ENCODE measurements around the gene MAD1L1. TPM values are rescaled to one million over a fixed set of nuclear protein-coding genes. Genes with fewer than 3 reads are reported as not detected.
A peak's percentile ranks its signal among the peaks of the same experiment; 100 is the strongest.

Gene MAD1L1
- polyA plus RNA-seq, 3 donors from 2014 or later: 85.0 to 166 (median 97.0) TPM

- Mint-ChIP-seq H3K27ac (no peak overlapping the region), H3K4me1 (peaks cover 52 to 60% of the 10 kb centered on the region in 2 donors), H3K4me3 (peak overlapping the region in 1 of 5 donors; percentile 17), H3K36me3 (peaks cover 6 to 17% (median 9%) of the 10 kb centered on the region in 3 donors), H3K9me3 (no peaks in the 10 kb centered on the region), H3K27me3 (ENCODE audit: low read depth in 3 of 3) (peaks cover 4 to 16% (median 6%) of the 10 kb centered on the region in 3 donors)
- DNase-seq: no peak
Measured at GRCh38 chr7:2114926-2115759, 117.6 kb downstream of the MAD1L1 start.

DNA sequence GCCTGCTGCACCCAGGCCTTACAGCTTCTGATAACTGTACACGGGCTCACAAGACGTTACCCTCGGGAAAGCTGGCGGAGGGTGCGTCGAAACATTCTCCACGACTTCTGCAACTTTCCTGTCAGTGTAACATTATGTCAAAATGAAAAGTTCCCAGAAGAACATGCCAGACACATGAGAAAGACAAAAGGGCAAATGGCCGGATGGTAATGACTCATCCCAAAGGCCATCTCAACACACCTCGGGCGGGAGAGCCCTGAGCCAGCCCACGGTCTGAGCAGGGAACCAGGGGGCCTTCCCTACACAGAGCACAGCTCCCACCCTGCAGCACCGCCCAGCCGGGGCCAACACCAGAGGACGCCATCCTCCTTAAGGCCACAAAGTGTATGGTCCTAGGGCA lies 118.7 kb downstream of the MAD1L1 start:
- H3K27me3 Mint-ChIP-seq (ENCODE audit: low read depth in 3 of 3): peaks cover 2 to 11% (median 4%) of the 10 kb centered on the region in 3 donors
- no peak for DNase-seq
- no peaks in the 10 kb centered on the region for H3K9me3 Mint-ChIP-seq
- H3K27ac Mint-ChIP-seq: no peak overlapping the region
- H3K36me3 Mint-ChIP-seq: peaks cover 9 to 23% (median 15%) of the 10 kb centered on the region in 3 donors
- no peak overlapping the region for H3K4me3 Mint-ChIP-seq
- peaks cover 42 to 49% of the 10 kb centered on the region in 2 donors for H3K4me1 Mint-ChIP-seq

DNA sequence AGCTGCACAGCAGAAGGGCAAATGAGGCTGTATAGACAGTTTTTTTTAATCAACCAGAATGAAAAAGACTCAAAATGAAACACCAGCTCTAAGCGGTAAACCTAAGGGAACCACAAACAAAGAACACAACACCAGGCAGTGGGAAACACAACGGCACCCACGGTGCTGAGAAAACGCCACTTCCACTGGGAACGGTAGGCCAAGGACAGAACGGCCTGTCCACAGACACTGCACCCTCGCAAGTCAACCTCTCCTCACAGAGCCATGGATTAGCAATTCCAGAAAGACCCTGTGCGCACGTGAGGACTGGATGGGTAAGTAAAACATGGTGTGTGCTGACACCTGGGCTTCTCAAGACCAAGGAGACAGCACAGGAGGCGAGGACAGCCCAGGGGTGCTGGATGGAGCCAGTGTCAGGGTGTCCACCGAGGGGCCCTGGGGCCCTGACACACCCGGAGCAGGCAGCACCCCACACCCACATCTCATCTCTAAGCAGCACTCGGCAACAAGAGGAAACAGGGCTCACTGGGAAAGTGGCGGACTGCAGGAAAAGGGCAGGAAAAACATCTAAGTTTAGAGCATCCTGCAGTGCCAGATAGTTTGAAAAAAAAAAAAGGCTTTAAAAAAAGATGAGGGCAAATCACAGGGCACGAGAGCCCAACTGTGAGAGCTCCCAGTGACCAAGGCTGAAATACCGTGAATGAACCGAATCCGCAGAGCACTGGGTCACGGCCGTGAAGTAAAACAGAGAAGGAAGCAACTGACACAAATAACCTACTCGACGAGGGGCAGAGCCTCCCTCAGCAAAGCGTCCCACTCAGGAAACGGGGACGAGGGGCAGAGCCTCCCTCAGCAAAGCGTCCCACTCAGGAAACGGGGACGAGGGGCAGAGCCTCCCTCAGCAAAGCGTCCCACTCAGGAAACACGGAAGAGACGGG lies 120.2 kb downstream of the MAD1L1 start:
- peaks cover 12 to 23% (median 15%) of the 10 kb centered on the region in 3 donors for H3K36me3 Mint-ChIP-seq
- H3K4me1 Mint-ChIP-seq: peaks cover 31 to 38% of the 10 kb centered on the region in 2 donors
- peak overlapping the region in 4 of 6 donors; percentile 36 to 79 (median 58) for H3K27ac Mint-ChIP-seq
- peak overlapping the region; percentile 51 to 80 (median 71) for H3K4me3 Mint-ChIP-seq
- H3K27me3 Mint-ChIP-seq (ENCODE audit: low read depth in 3 of 3): peaks cover 2 to 11% (median 6%) of the 10 kb centered on the region in 3 donors
- DNase-seq: peak in 2 of 3 donors; percentile 14 to 19
- no peaks in the 10 kb centered on the region for H3K9me3 Mint-ChIP-seq

DNA sequence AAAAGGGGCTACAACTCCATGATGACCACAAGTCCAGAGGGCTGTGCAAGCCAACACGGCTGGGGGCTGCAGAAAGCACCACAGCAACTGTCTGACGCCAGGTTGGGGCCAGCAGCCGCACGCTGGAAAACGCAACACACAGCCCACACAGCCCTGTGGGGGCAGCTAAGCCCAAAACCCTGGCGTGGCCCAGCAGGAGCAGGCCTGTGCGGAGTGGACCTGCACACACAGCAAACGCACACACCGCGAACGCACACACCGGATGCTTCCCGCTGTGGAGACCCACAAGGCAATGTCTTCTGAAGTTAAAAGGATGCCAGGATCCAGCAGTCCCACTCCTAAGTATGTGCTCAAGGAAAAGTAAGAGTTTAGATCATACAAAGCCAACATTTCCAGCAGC lies 121.2 kb downstream of the MAD1L1 start:
- peaks cover 31 to 42% of the 10 kb centered on the region in 2 donors for H3K4me1 Mint-ChIP-seq
- peaks cover 2 to 9% (median 6%) of the 10 kb centered on the region in 3 donors for H3K27me3 Mint-ChIP-seq (ENCODE audit: low read depth in 3 of 3)
- H3K9me3 Mint-ChIP-seq: no peaks in the 10 kb centered on the region
- peaks cover 12 to 23% (median 15%) of the 10 kb centered on the region in 3 donors for H3K36me3 Mint-ChIP-seq
- no peak overlapping the region for H3K27ac Mint-ChIP-seq
- peak overlapping the region in 4 of 5 donors; percentile 48 to 80 (median 68) for H3K4me3 Mint-ChIP-seq
- DNase-seq: no peak

- peaks cover 31 to 43% of the 10 kb centered on the region in 2 donors for H3K4me1 Mint-ChIP-seq
- peaks cover 12 to 23% (median 15%) of the 10 kb centered on the region in 3 donors for H3K36me3 Mint-ChIP-seq
- peak overlapping the region in 1 of 6 donors; percentile 31 for H3K27ac Mint-ChIP-seq
- peaks cover 2 to 8% (median 6%) of the 10 kb centered on the region in 3 donors for H3K27me3 Mint-ChIP-seq (ENCODE audit: low read depth in 3 of 3)
- no peak for DNase-seq
- H3K9me3 Mint-ChIP-seq: no peaks in the 10 kb centered on the region
- H3K4me3 Mint-ChIP-seq: peak overlapping the region in 3 of 5 donors; percentile 0 to 53 (median 33)
Measured at GRCh38 chr7:2110610-2111396, 121.9 kb downstream of the MAD1L1 start.

- Mint-ChIP-seq H3K9me3 (no peaks in the 10 kb centered on the region), H3K4me1 (peaks cover 38 to 45% of the 10 kb centered on the region in 2 donors), H3K36me3 (peaks cover 12 to 23% (median 15%) of the 10 kb centered on the region in 3 donors), H3K4me3 (no peak overlapping the region), H3K27ac (no peak overlapping the region), H3K27me3 (ENCODE audit: low read depth in 3 of 3) (peaks cover 2 to 10% (median 7%) of the 10 kb centered on the region in 3 donors)
- no peak for DNase-seq
Measured at GRCh38 chr7:2109936-2110609, 122.7 kb downstream of the MAD1L1 start.

- Mint-ChIP-seq H3K9me3 (no peaks in the 10 kb centered on the region), H3K4me3 (no peak overlapping the region), H3K27ac (no peak overlapping the region), H3K27me3 (ENCODE audit: low read depth in 3 of 3) (peaks cover 2 to 13% (median 12%) of the 10 kb centered on the region in 3 donors), H3K36me3 (peaks cover 12 to 23% (median 15%) of the 10 kb centered on the region in 3 donors), H3K4me1 (peaks cover 45 to 51% of the 10 kb centered on the region in 2 donors)
- DNase-seq: no peak
Measured at GRCh38 chr7:2109251-2109872, 123.4 kb downstream of the MAD1L1 start.

- no peak overlapping the region for H3K27ac Mint-ChIP-seq
- H3K4me3 Mint-ChIP-seq: no peak overlapping the region
- H3K4me1 Mint-ChIP-seq: peaks cover 52 to 55% of the 10 kb centered on the region in 2 donors
- H3K36me3 Mint-ChIP-seq: peaks cover 8 to 17% (median 12%) of the 10 kb centered on the region in 3 donors
- no peaks in the 10 kb centered on the region for H3K9me3 Mint-ChIP-seq
- H3K27me3 Mint-ChIP-seq (ENCODE audit: low read depth in 3 of 3): peaks cover 2 to 20% (median 18%) of the 10 kb centered on the region in 3 donors
- no peak for DNase-seq
Measured at GRCh38 chr7:2108501-2109250, 124.1 kb downstream of the MAD1L1 start.

- Mint-ChIP-seq H3K27ac (no peak overlapping the region), H3K36me3 (peaks cover 6 to 16% (median 10%) of the 10 kb centered on the region in 3 donors), H3K4me1 (peaks cover 51 to 52% of the 10 kb centered on the region in 2 donors), H3K4me3 (no peak overlapping the region), H3K9me3 (peaks cover 0 to 1% (median 0%) of the 10 kb centered on the region in 6 donors), H3K27me3 (ENCODE audit: low read depth in 3 of 3) (peaks cover 2 to 22% (median 21%) of the 10 kb centered on the region in 3 donors)
- no peak for DNase-seq
Measured at GRCh38 chr7:2108071-2108455, 124.7 kb downstream of the MAD1L1 start.

- Mint-ChIP-seq H3K4me3 (peak overlapping the region in 1 of 5 donors; percentile 40), H3K9me3 (peaks cover 0 to 3% (median 2%) of the 10 kb centered on the region in 6 donors), H3K4me1 (peaks cover 49 to 50% of the 10 kb centered on the region in 2 donors), H3K36me3 (peaks cover 8 to 16% (median 11%) of the 10 kb centered on the region in 3 donors), H3K27ac (no peak overlapping the region), H3K27me3 (ENCODE audit: low read depth in 3 of 3) (peaks cover 2 to 26% (median 22%) of the 10 kb centered on the region in 3 donors)
- DNase-seq: no peak
Measured at GRCh38 chr7:2107386-2108070, 125.2 kb downstream of the MAD1L1 start.

- Mint-ChIP-seq H3K27me3 (ENCODE audit: low read depth in 3 of 3) (peaks cover 8 to 28% (median 28%) of the 10 kb centered on the region in 3 donors), H3K9me3 (peaks cover 4 to 9% (median 8%) of the 10 kb centered on the region in 6 donors), H3K4me3 (peak overlapping the region in 1 of 5 donors; percentile 48), H3K4me1 (peaks cover 49 to 50% of the 10 kb centered on the region in 2 donors), H3K36me3 (peaks cover 11 to 15% (median 14%) of the 10 kb centered on the region in 3 donors), H3K27ac (no peak overlapping the region)
- no peak for DNase-seq
Measured at GRCh38 chr7:2106924-2107323, 125.8 kb downstream of the MAD1L1 start.
